ENCODE results near the gene TRMT5.

GRCh38 chr14:60989599-60989998, 8.7 kb upstream of the TRMT5 start:
- TF ChIP-seq POLR2A (IDR thresholded peaks at IDR 0.05; ENCODE audit: low read length) = no peak
- no peak for TF ChIP-seq GATA1 (IDR thresholded peaks at IDR 0.05; ENCODE audit: low read depth, low read length)
